ENCODE data around the gene RNF212. TPM values are rescaled to one million over a fixed set of nuclear protein-coding genes. Genes with fewer than 3 reads are reported as not detected.
A peak's percentile ranks its signal among the peaks of the same experiment; 100 is the strongest.

RNF212 gene
- total RNA-seq, 3 donors from 2014 or later (not counting 1 experiment from before 2014, with no cell fraction given), result 1.0 to 2.0 (median 1.7) TPM

DNA sequence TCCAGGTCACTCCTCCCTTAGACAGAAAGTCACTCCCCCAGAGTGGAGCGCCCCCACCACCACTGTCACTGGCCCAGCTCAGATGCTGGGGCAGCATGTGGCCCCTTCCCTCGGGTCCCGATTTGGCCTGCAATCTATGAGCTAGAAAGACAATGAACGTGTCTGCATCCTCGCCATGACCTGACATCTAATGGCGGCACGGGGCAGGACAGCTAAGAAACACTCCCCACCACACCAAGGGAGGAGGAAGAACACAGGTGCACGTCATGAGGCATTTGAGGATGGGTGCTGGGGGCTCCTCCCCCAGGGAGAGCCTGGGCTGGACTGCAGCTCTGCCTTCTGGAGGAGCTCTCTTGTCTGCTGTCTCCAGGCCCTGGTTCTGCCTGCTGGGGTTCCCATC lies 8.7 kb downstream of the RNF212 start:
- H3K4me1 Mint-ChIP-seq, result no peaks in the 10 kb centered on the region
- H3K9me3 Mint-ChIP-seq, result no peaks in the 10 kb centered on the region
- DNase-seq (no peak), ATAC-seq (no peak)
- no peaks in the 10 kb centered on the region for H3K9me3 ChIP-seq (ENCODE audit: control insufficient read depth, insufficient read depth, low read length)
- no peaks in the 10 kb centered on the region for H3K36me3 ChIP-seq (ENCODE audit: control insufficient read depth, insufficient read depth, low read length)
- peaks cover 1 to 3% of the 10 kb centered on the region in 2 donors for H3K27me3 Mint-ChIP-seq (ENCODE audit: low read depth in 2 of 2)
- H3K4me1 ChIP-seq (ENCODE audit: control insufficient read depth, insufficient read depth, low read length), result no peaks in the 10 kb centered on the region
- no peaks in the 10 kb centered on the region for H3K36me3 Mint-ChIP-seq
- H3K27ac Mint-ChIP-seq, result no peak overlapping the region
- TF ChIP-seq CTCF (IDR thresholded peaks at IDR 0.05), result no peak
- no peak overlapping the region for H3K4me3 ChIP-seq (ENCODE audit: low read length)
- no peaks in the 10 kb centered on the region for H3K27me3 ChIP-seq (ENCODE audit: control insufficient read depth, insufficient read depth, low read length)
- no peak overlapping the region for H3K27ac ChIP-seq (ENCODE audit: low read length)
- intact Hi-C loops (cut with micrococcal nuclease), result no loop called here
- WGBS (ENCODE audit: insufficient coverage), result 90% methylated on average over 7 of the region's 8 CpGs
- H3K4me3 Mint-ChIP-seq, result no peak overlapping the region

DNA sequence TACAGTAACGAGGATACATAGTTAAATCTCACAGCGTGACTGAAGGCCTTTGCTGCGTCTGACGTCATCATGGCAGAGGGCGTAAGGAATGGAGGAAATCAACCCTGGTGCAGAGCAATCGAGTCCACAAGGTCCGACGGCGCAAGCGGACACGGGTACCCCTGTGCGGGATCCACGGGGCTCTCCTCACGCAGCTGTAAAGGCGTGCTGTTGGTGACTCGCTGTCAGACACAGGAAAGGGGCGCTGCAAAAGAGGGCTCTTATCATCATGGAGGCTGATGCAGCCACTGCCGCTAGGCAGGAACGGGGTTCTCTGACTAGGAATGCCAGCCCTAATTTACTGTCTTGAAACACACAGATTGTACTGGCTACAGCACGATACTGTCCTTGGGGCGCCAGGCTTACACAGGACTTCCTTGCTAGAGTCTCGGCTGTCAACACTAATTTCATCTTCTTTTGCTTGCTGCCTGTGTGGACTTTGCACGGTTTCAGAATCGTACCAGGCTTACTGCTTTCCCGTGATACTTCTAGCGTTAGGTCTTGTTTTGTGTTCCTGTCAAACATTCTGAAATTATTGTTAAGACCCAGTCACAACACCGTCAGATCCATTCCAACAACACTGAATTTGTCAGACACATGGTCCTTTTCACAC lies 13.6 kb downstream of the RNF212 start:
- no peak overlapping the region for H3K27ac ChIP-seq (ENCODE audit: low read length)
- H3K4me1 ChIP-seq (ENCODE audit: control insufficient read depth, insufficient read depth, low read length), result no peaks in the 10 kb centered on the region
- Mint-ChIP-seq H3K27ac (no peak overlapping the region), H3K4me1 (no peaks in the 10 kb centered on the region), H3K4me3 (no peak overlapping the region), H3K27me3 (ENCODE audit: low read depth in 2 of 2) (peaks cover 0 to 3% of the 10 kb centered on the region in 2 donors), H3K36me3 (no peaks in the 10 kb centered on the region), H3K9me3 (no peaks in the 10 kb centered on the region)
- no peaks in the 10 kb centered on the region for H3K36me3 ChIP-seq (ENCODE audit: control insufficient read depth, insufficient read depth, low read length)
- H3K4me3 ChIP-seq (ENCODE audit: low read length), result no peak overlapping the region
- H3K27me3 ChIP-seq (ENCODE audit: control insufficient read depth, insufficient read depth, low read length), result no peaks in the 10 kb centered on the region
- no peaks in the 10 kb centered on the region for H3K9me3 ChIP-seq (ENCODE audit: control insufficient read depth, insufficient read depth, low read length)
- DNase-seq, result no peak
- no peak for ATAC-seq
- WGBS (ENCODE audit: insufficient coverage), result 88% methylated on average over 27 of the region's 27 CpGs
- intact Hi-C loops (cut with micrococcal nuclease), result no loop called here
- TF ChIP-seq CTCF (IDR thresholded peaks at IDR 0.05), result no peak

GRCh38 chr4:1099270-1099669 lies 14.1 kb downstream of the RNF212 start:
- no peak for TF ChIP-seq CTCF (IDR thresholded peaks at IDR 0.05)
- H3K4me1 Mint-ChIP-seq, result no peaks in the 10 kb centered on the region
- intact Hi-C loops (cut with micrococcal nuclease), result no loop called here
- no peaks in the 10 kb centered on the region for H3K27me3 ChIP-seq (ENCODE audit: control insufficient read depth, insufficient read depth, low read length)
- 94% methylated on average over 9 of the region's 9 CpGs for WGBS (ENCODE audit: insufficient coverage)
- DNase-seq, result no peak
- no peaks in the 10 kb centered on the region for H3K4me1 ChIP-seq (ENCODE audit: control insufficient read depth, insufficient read depth, low read length)
- no peak overlapping the region for H3K4me3 ChIP-seq (ENCODE audit: low read length)
- H3K36me3 ChIP-seq (ENCODE audit: control insufficient read depth, insufficient read depth, low read length), result no peaks in the 10 kb centered on the region
- H3K27ac Mint-ChIP-seq, result no peak overlapping the region
- H3K27ac ChIP-seq (ENCODE audit: low read length), result no peak overlapping the region
- H3K9me3 ChIP-seq (ENCODE audit: control insufficient read depth, insufficient read depth, low read length), result no peaks in the 10 kb centered on the region
- H3K27me3 Mint-ChIP-seq (ENCODE audit: low read depth in 2 of 2), result peaks cover 0 to 3% of the 10 kb centered on the region in 2 donors
- no peak overlapping the region for H3K4me3 Mint-ChIP-seq
- no peaks in the 10 kb centered on the region for H3K36me3 Mint-ChIP-seq
- peak in 1 of 3 donors; percentile 55 for ATAC-seq
- H3K9me3 Mint-ChIP-seq, result no peaks in the 10 kb centered on the region

Measured in natural killer cell (primary cell).